Adrenal gland (tissue), 12 donors: ENCODE results near the gene HERPUD2. TPM values are rescaled to one million over a fixed set of nuclear protein-coding genes. Genes with fewer than 3 reads are reported as not detected.
"Not testable (repeated sequence)": the region's sequence is repeated elsewhere in the genome, so short reads cannot be mapped to it uniquely, and the experiment has no call there.

Experiments
- DNase-seq, 7 donors: peaks; one replicate each; pipeline ENCODE4 v3.0.0-alpha.2; 2019 to 2020
- H3K27ac ChIP-seq, 5 donors: fragments of 200-600 bp; sonication (generic) in 4 of 5; 1 replicate in 3 of 5; 2 replicates in 2 of 5; pipeline versions ENCODE4 v1.5.1 to v1.8.0; 2016 to 2020; ENCODE audit warnings: mild to moderate bottlenecking in 1 of 5
- H3K27me3 ChIP-seq: fragments of 200-600 bp; 2 replicates; pipeline ENCODE4 v1.8.0; 2021
- H3K36me3 ChIP-seq, 2 donors: fragments of 200-600 bp; replicated peaks in 1 of 2; 1 replicate in 1 of 2; 2 replicates in 1 of 2; pipeline versions ENCODE4 v1.5.1 to v1.8.0; 2018 to 2022
- H3K4me1 ChIP-seq, 2 donors: fragments of 200-600 bp; replicated peaks in 1 of 2; 1 replicate in 1 of 2; 2 replicates in 1 of 2; pipeline versions ENCODE4 v1.5.1 to v1.8.0; 2018 to 2021
- H3K4me3 ChIP-seq, 4 donors: fragments of 200-600 bp; sonication (generic) in 3 of 4; one replicate each; pipeline ENCODE4 v1.5.1; 2016 to 2018
- H3K9me3 ChIP-seq, 3 donors: fragments of 200-600 bp; sonication (generic) in 1 of 3; replicated peaks in 1 of 3; 1 replicate in 2 of 3; 2 replicates in 1 of 3; pipeline versions ENCODE4 v1.5.1 to v1.8.0; 2016 to 2021
- POLR2A ChIP-seq, 2 donors: fragments of 450-650 bp; IDR thresholded peaks; one replicate each; pipeline ENCODE4 v1.6.1; 2017; ENCODE audit warnings: antibody characterized with exemption in 2 of 2, mild to moderate bottlenecking in 2 of 2, moderate library complexity in 1 of 2
- WGBS, 4 donors: extraction: QIAGEN DNeasy Blood & Tissue Kit in 2 of 4; methylation state at CpG; one replicate each; pipeline versions ENCODE4 v1.1.5 to v1.1.7; 2013 to 2017; 5-methylcytosine and 5-hydroxymethylcytosine counted together
- intact Hi-C, 2 donors: fragments of 100-400 bp; cut with DNase I; formaldehyde crosslinking; loops; one replicate each; pipeline versions ENCODE4 v1.14.1 to v1.15.0; 2022 to 2023
- polyA plus RNA-seq, 3 donors: library from polyadenylated mRNA; stranded (reverse); fragments of 200-250 nt in 2 of 3; fragments of 350-450 nt in 1 of 3; fragmentation: Illumina TruSeq in 1 of 3; extraction: RNeasy Lipid Tissue Mini Kit (QIAGEN cat#74804) in 1 of 3; gene quantifications; one replicate each; pipeline ENCODE4 v1.2.3, GENCODE V29; 2013 to 2014
- total RNA-seq, 9 donors: library from RNA; depleted of rRNA in 4 of 9; stranded (reverse); fragments of >200 nt in 4 of 9; fragments of 120-200 nt in 1 of 9; fragmentation: NEBNext Ultra II Directional in 1 of 9; extraction: Animal tissue kit (Norgen Biotek cat#: 25700) in 1 of 9; gene quantifications; one replicate each; pipeline versions ENCODE4 v1.1.0 to v1.2.4, GENCODE V29; 2013 to 2023
- TF ChIP-seq, protein P1 (sequence below), 6 experiments: fragments of 450-650 bp in 4 of 6; fragments of 200-600 bp in 2 of 6; sonication (generic) in 1 of 6; IDR thresholded peaks; 1 replicate in 5 of 6; 2 replicates in 1 of 6; pipeline versions ENCODE4 v1.5.1 to v1.8.0; 2016 to 2021; ENCODE audit warnings: antibody characterized with exemption in 6 of 6, mild to moderate bottlenecking in 2 of 6, moderate library complexity in 1 of 6
- donor health status: healthy with polysubstance abuse.
- donor health status: Bipolar disorder and iron deficiency.
- donor health status: DM: yes; HTN: yes; CAD: no.
- donor health status: DM: no; HTN: no; CAD: no.
- donor health status: DM: no; HTN: no; CAD: no.
- donor health status: DM: yes; HTN: yes; CAD: no.

HERPUD2 gene
- total and polyA plus RNA-seq, 12 donors: 7.8 to 37.4 (median 19.8) TPM

DNA sequence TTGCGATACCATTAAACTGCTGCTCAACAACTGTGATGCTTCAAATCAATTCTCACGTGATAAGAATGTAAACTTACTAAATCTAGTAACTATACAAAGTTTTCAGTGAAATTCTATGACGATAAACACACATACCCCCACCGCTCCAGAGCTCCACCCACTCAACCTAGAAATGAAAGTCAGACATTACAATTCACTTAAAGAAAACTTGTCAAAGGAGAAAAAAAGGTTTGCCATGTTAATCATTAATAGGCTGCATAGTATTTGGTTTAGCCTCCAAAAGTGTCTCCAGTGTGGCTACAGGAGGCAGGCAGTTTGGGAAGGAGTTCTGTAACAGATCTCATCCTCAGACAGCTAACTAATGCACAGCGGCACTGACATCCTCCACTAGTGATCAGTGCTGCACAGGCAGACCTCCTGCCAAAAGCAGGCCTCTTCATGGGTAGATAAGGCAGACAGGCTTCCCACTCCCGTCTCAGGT lies 3.1 kb downstream of the HERPUD2 start:
- no peak overlapping the region for H3K27ac ChIP-seq
- H3K4me1 ChIP-seq: peaks cover 41 to 67% of the 10 kb centered on the region in 2 donors
- H3K27me3 ChIP-seq: no peaks in the 10 kb centered on the region
- H3K36me3 ChIP-seq: no peaks in the 10 kb centered on the region
- H3K9me3 ChIP-seq: no peaks in the 10 kb centered on the region
- TF ChIP-seq POLR2A (IDR thresholded peaks at IDR 0.05): no peak
- TF ChIP-seq, protein P1, sequence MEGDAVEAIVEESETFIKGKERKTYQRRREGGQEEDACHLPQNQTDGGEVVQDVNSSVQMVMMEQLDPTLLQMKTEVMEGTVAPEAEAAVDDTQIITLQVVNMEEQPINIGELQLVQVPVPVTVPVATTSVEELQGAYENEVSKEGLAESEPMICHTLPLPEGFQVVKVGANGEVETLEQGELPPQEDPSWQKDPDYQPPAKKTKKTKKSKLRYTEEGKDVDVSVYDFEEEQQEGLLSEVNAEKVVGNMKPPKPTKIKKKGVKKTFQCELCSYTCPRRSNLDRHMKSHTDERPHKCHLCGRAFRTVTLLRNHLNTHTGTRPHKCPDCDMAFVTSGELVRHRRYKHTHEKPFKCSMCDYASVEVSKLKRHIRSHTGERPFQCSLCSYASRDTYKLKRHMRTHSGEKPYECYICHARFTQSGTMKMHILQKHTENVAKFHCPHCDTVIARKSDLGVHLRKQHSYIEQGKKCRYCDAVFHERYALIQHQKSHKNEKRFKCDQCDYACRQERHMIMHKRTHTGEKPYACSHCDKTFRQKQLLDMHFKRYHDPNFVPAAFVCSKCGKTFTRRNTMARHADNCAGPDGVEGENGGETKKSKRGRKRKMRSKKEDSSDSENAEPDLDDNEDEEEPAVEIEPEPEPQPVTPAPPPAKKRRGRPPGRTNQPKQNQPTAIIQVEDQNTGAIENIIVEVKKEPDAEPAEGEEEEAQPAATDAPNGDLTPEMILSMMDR (IDR thresholded peaks at IDR 0.05): no peak
- intact Hi-C loops: no loop called here
- WGBS, 4 donors: 68 to 80% (median 77%) methylated on average over 5 to 6 of the region's 6 CpGs
- peak overlapping the region in 1 of 4 donors; percentile 98 for H3K4me3 ChIP-seq
- no peak for DNase-seq

DNA sequence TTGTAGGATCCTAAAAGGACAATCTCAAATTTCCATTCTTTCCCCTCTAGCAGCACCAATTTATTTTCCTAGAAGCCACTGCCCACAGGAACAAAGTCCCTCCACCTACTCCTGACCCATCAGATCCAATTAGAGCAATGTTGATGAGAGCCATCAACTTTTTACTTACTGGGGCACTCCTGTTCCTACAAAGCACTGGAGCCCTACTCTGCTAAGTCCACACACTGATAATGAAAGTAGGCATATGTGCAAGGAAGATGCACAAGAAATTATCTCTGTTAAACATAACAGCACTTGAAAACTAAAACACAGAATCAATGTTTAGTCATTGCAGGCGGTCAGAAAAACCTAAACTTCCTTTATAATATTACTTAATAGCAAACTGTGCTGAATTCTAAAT lies 3.6 kb downstream of the HERPUD2 start:
- no peaks in the 10 kb centered on the region for H3K36me3 ChIP-seq
- H3K27me3 ChIP-seq: no peaks in the 10 kb centered on the region
- no peak for DNase-seq
- no peaks in the 10 kb centered on the region for H3K9me3 ChIP-seq
- peaks cover 41 to 67% of the 10 kb centered on the region in 2 donors for H3K4me1 ChIP-seq
- 77 to 87% (median 80%) methylated on average over 1 of the region's 1 CpG for WGBS, 4 donors
- intact Hi-C loops: no loop called here
- TF ChIP-seq, protein P1 (IDR thresholded peaks at IDR 0.05): no peak
- TF ChIP-seq POLR2A (IDR thresholded peaks at IDR 0.05): no peak
- H3K27ac ChIP-seq: no peak overlapping the region
- peak overlapping the region in 1 of 4 donors; percentile 98 for H3K4me3 ChIP-seq

DNA sequence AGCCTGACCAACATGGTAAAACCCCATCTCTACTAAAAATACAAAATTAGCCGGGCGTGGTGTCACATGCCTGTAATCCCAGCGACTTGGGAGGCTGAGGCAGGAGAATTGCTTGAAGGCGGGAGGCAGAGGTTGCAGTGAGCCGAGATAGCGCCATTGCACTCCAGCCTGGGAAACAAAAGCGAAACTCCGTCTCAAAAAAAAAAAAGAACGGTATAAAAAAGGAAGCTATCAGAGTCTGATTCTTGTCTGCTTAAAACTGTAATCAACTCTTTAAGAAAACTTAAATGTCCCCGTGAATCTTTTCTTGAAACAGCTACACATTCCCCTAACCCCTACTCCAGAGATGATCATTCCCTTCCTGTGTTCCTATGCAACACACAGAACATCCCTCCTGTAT lies 4.3 kb downstream of the HERPUD2 start:
- Histone ChIP-seq H3K4me3 (peak overlapping the region in 1 of 4 donors; percentile 1), H3K4me1 (peaks cover 37 to 61% of the 10 kb centered on the region in 2 donors)
- 87 to 92% (median 89%) methylated on average over 10 of the region's 10 CpGs for WGBS, 4 donors
- H3K36me3 ChIP-seq, H3K27ac ChIP-seq, intact Hi-C loops, H3K27me3 ChIP-seq, DNase-seq, H3K9me3 ChIP-seq: not testable (repeated sequence)

- Histone ChIP-seq H3K4me1 (peaks cover 13 to 38% of the 10 kb centered on the region in 2 donors), H3K27me3 (no peaks in the 10 kb centered on the region), H3K27ac (no peak overlapping the region), H3K4me3 (no peak overlapping the region), H3K9me3 (no peaks in the 10 kb centered on the region), H3K36me3 (no peaks in the 10 kb centered on the region)
- 93 to 99% (median 97%) methylated on average over 5 of the region's 5 CpGs for WGBS, 4 donors
- DNase-seq: no peak
- intact Hi-C loops: no loop called here
- TF ChIP-seq, protein P1 (IDR thresholded peaks at IDR 0.05): no peak
- no peak for TF ChIP-seq POLR2A (IDR thresholded peaks at IDR 0.05)
These were observed 9.2 kb downstream of the HERPUD2 start for GRCh38 chr7:35685781-35686180.
